ENCODE measurements around the gene LRRC28.

The LRRC28 gene

DNA sequence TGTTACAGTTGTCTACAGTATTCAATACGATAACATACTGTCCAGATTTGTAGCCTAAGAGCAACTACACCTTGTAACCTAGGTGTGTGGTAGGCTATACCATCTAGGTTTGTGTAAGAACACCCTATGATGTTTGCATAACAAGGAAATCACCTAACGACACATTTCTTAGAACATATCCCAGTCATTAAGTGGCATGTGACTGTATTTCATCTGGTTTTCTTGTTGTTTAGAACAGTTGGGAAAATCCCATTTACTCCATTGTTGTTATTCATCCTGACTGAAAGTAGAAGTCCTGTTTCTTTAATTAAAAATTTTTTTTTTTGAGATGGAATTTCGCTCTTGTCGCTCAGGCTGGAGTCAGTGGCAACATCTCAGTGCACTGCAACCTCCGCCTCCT lies 31.3 kb downstream of the LRRC28 start:
- TF ChIP-seq SPI1 (IDR thresholded peaks at IDR 0.05; ENCODE audit: low read depth, low read length), result no peak
- no peak for TF ChIP-seq POLR2AphosphoS5 (IDR thresholded peaks at IDR 0.05; ENCODE audit: low read depth, low read length)
- TF ChIP-seq PAX5 (IDR thresholded peaks at IDR 0.05; ENCODE audit: insufficient read depth, low read length, severe bottlenecking), result no peak
- TF ChIP-seq TAF1 (IDR thresholded peaks at IDR 0.05; ENCODE audit: low read depth, low read length), result no peak
- no peak for TF ChIP-seq POLR2A (IDR thresholded peaks at IDR 0.05; ENCODE audit: low read depth, low read length)
- TF ChIP-seq POU2F2 (IDR thresholded peaks at IDR 0.05; ENCODE audit: low read depth, low read length), result no peak
- no peak for FAIRE-seq
- DNase-seq (ENCODE audit: insufficient read length, low spot score), result no peak

DNA sequence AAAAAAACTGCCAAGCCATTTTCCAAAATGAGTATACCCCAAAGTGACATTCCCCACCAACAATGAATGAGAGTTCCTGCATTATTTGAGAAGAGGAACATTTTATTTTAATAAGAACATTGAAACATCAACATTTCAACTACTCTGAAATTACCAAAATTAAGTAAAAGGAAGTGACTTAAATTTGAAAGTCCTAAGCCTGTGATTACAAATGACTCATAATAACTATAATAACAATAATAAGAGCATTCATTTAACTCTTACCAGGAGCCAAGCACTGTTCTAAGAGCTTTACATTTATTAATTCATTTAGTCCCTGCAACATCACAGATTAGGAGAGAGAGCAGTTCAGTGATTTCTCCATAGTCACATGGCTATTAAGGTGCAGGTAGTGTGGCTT lies 32.4 kb downstream of the LRRC28 start:
- TF ChIP-seq POLR2A (IDR thresholded peaks at IDR 0.05; ENCODE audit: low read depth, low read length) (no peak), PAX5 (IDR thresholded peaks at IDR 0.05; ENCODE audit: insufficient read depth, low read length, severe bottlenecking) (no peak), TAF1 (IDR thresholded peaks at IDR 0.05; ENCODE audit: low read depth, low read length) (no peak), SPI1 (IDR thresholded peaks at IDR 0.05; ENCODE audit: low read depth, low read length) (no peak), POLR2AphosphoS5 (IDR thresholded peaks at IDR 0.05; ENCODE audit: low read depth, low read length) (no peak), POU2F2 (IDR thresholded peaks at IDR 0.05; ENCODE audit: low read depth, low read length) (no peak)
- no peak for DNase-seq (ENCODE audit: insufficient read length, low spot score)
- no peak for FAIRE-seq

- no peak for FAIRE-seq
- no peak for TF ChIP-seq POU2F2 (IDR thresholded peaks at IDR 0.05; ENCODE audit: low read depth, low read length)
- no peak for TF ChIP-seq POLR2A (IDR thresholded peaks at IDR 0.05; ENCODE audit: low read depth, low read length)
- TF ChIP-seq TAF1 (IDR thresholded peaks at IDR 0.05; ENCODE audit: low read depth, low read length), result no peak
- TF ChIP-seq POLR2AphosphoS5 (IDR thresholded peaks at IDR 0.05; ENCODE audit: low read depth, low read length), result no peak
- no peak for TF ChIP-seq SPI1 (IDR thresholded peaks at IDR 0.05; ENCODE audit: low read depth, low read length)
- TF ChIP-seq PAX5 (IDR thresholded peaks at IDR 0.05; ENCODE audit: insufficient read depth, low read length, severe bottlenecking), result no peak
- DNase-seq (ENCODE audit: insufficient read length, low spot score), result no peak
These were observed 40.4 kb downstream of the LRRC28 start for GRCh38 chr15:99291643-99292042.

DNA sequence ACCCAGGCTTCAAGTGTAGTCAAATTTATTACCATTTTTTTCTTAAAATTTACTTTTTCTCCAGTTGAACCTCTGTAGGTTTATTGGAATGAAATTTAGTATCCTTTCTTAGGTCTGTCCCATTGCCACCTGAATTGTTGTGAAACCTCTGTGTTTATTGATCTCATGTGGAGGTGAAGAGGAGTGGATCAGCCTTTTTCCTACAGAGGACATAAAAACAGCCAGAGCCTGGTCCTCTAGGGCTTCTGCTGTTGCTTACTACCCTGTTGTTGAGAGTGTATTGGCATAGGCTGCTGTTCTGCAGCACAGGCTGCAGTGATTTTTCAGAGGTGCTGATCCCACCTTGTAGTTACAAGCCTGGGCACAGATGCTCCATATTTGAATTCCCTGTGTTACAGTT lies 44.6 kb downstream of the LRRC28 start:
- no peak for DNase-seq (ENCODE audit: insufficient read length, low spot score)
- no peak for FAIRE-seq
- TF ChIP-seq POLR2AphosphoS5 (IDR thresholded peaks at IDR 0.05; ENCODE audit: low read depth, low read length) (no peak), TAF1 (IDR thresholded peaks at IDR 0.05; ENCODE audit: low read depth, low read length) (no peak), POU2F2 (IDR thresholded peaks at IDR 0.05; ENCODE audit: low read depth, low read length) (no peak), PAX5 (IDR thresholded peaks at IDR 0.05; ENCODE audit: insufficient read depth, low read length, severe bottlenecking) (no peak), POLR2A (IDR thresholded peaks at IDR 0.05; ENCODE audit: low read depth, low read length) (no peak), SPI1 (IDR thresholded peaks at IDR 0.05; ENCODE audit: low read depth, low read length) (no peak)

DNA sequence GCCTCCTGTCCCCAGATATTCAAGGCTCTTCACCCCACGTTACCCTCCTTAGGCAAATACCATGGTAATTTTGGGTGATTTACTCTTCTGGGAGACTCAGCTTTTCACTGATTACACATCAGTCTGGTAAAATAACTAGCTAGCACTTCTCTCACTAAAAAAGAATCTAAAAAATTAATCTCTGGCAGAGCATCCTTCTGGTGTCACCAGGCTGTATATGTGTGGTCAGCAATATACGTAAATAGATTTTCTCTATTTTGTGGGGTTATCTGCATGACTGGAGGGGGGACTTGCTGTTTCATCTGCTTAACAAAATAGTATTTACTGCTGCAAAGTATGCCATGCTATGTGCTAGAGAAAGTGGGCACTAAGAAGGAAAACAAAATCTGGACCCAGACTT lies 45.1 kb downstream of the LRRC28 start:
- TF ChIP-seq POLR2A (IDR thresholded peaks at IDR 0.05; ENCODE audit: low read depth, low read length), result no peak
- TF ChIP-seq SPI1 (IDR thresholded peaks at IDR 0.05; ENCODE audit: low read depth, low read length), result no peak
- no peak for TF ChIP-seq POU2F2 (IDR thresholded peaks at IDR 0.05; ENCODE audit: low read depth, low read length)
- TF ChIP-seq POLR2AphosphoS5 (IDR thresholded peaks at IDR 0.05; ENCODE audit: low read depth, low read length), result no peak
- no peak for TF ChIP-seq TAF1 (IDR thresholded peaks at IDR 0.05; ENCODE audit: low read depth, low read length)
- TF ChIP-seq PAX5 (IDR thresholded peaks at IDR 0.05; ENCODE audit: insufficient read depth, low read length, severe bottlenecking), result no peak
- no peak for FAIRE-seq
- no peak for DNase-seq (ENCODE audit: insufficient read length, low spot score)

- no peak for FAIRE-seq
These were observed 52.6 kb downstream of the LRRC28 start for GRCh38 chr15:99303907-99304306.

DNA sequence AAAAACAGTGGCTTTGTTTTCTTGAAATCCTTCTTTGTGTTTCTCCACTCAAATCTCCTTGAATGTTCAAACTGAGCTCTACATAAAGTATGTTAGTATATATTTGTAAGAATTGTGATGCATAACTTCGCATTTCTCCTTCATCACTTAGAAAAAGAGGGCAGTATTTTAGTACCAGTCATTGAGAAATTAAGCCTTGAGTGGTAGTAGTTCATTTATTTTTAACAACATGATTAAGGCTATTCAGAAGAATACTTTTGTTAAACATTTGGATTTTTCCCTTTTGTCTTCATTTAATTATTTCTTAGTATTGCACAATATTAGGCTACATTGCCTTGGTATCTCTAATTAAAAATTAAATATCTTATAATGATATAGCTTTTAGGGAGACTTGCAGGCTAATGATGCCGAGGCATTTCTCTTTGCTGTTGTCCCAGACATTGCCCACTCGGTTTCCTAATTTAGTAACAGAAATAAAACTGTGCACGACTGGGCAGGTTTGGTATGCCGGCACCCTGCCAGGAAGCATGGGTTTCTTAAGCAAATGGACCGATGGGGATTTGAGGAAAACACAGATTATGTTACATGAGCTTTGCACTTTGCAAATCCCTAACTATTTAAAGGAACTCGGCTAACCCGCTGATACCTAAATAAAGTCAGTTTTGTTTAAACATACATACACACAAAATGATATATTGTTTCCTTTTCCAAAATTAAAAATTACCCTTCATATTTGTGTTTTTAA lies 54.7 kb downstream of the LRRC28 start:
- no peak for DNase-seq (ENCODE audit: insufficient read length, low spot score)
- no peak for FAIRE-seq

More at GRCh38 chr15:99303907-99304306, 52.6 kb downstream of the LRRC28 start:
- TF ChIP-seq POU2F2 (IDR thresholded peaks at IDR 0.05; ENCODE audit: low read depth, low read length), result no peak
- no peak for TF ChIP-seq POLR2A (IDR thresholded peaks at IDR 0.05; ENCODE audit: low read depth, low read length)
- TF ChIP-seq SPI1 (IDR thresholded peaks at IDR 0.05; ENCODE audit: low read depth, low read length), result no peak
- TF ChIP-seq TAF1 (IDR thresholded peaks at IDR 0.05; ENCODE audit: low read depth, low read length), result no peak
- TF ChIP-seq POLR2AphosphoS5 (IDR thresholded peaks at IDR 0.05; ENCODE audit: low read depth, low read length), result no peak
- TF ChIP-seq PAX5 (IDR thresholded peaks at IDR 0.05; ENCODE audit: insufficient read depth, low read length, severe bottlenecking), result no peak
- no peak for DNase-seq (ENCODE audit: insufficient read length, low spot score)

DNA sequence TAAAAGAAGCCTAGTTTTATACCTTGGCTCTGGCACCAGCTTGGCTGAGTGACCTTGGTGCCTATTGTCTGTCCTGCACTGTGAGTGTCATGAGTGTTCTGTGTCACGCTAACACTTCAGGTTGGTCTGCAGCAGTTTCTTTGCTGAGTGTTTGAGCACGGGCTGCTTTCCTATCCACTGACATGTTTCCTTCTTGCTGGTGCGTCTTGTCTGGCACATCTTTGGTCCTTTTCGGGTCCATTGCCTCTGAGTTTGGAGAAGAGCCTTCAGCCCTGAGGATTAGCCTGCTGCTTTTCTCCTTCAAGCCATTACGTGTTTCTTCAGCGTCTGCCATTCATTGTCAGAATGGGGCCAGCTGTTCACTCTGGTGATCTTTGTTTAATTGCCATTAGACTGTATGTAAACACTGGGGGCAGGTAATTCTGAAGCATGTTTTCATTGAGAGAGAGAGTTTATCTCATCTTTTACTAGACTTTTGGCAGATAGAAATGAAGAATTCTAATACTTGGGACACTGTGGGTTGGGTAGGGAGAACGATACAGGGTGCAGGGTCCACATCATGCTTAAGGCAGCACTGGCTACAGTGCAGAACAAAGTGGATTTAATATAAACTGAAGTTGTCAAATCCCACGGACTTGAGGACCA lies 55.5 kb downstream of the LRRC28 start:
- TF ChIP-seq TAF1 (IDR thresholded peaks at IDR 0.05; ENCODE audit: low read depth, low read length), result no peak
- TF ChIP-seq POLR2A (IDR thresholded peaks at IDR 0.05; ENCODE audit: low read depth, low read length), result no peak
- TF ChIP-seq POU2F2 (IDR thresholded peaks at IDR 0.05; ENCODE audit: low read depth, low read length), result no peak
- TF ChIP-seq POLR2AphosphoS5 (IDR thresholded peaks at IDR 0.05; ENCODE audit: low read depth, low read length), result no peak
- TF ChIP-seq SPI1 (IDR thresholded peaks at IDR 0.05; ENCODE audit: low read depth, low read length), result no peak
- TF ChIP-seq PAX5 (IDR thresholded peaks at IDR 0.05; ENCODE audit: insufficient read depth, low read length, severe bottlenecking), result no peak

More for the DNA sequence above, 54.7 kb downstream of the LRRC28 start:
- no peak for TF ChIP-seq TAF1 (IDR thresholded peaks at IDR 0.05; ENCODE audit: low read depth, low read length)
- TF ChIP-seq SPI1 (IDR thresholded peaks at IDR 0.05; ENCODE audit: low read depth, low read length), result no peak
- no peak for TF ChIP-seq POLR2A (IDR thresholded peaks at IDR 0.05; ENCODE audit: low read depth, low read length)
- no peak for TF ChIP-seq PAX5 (IDR thresholded peaks at IDR 0.05; ENCODE audit: insufficient read depth, low read length, severe bottlenecking)
- no peak for TF ChIP-seq POLR2AphosphoS5 (IDR thresholded peaks at IDR 0.05; ENCODE audit: low read depth, low read length)
- TF ChIP-seq POU2F2 (IDR thresholded peaks at IDR 0.05; ENCODE audit: low read depth, low read length), result no peak

GRCh38 chr15:99307735-99308134 lies 56.5 kb downstream of the LRRC28 start:
- TF ChIP-seq POLR2AphosphoS5 (IDR thresholded peaks at IDR 0.05; ENCODE audit: low read depth, low read length) (no peak), TAF1 (IDR thresholded peaks at IDR 0.05; ENCODE audit: low read depth, low read length) (no peak), POLR2A (IDR thresholded peaks at IDR 0.05; ENCODE audit: low read depth, low read length) (no peak), SPI1 (IDR thresholded peaks at IDR 0.05; ENCODE audit: low read depth, low read length) (no peak), PAX5 (IDR thresholded peaks at IDR 0.05; ENCODE audit: insufficient read depth, low read length, severe bottlenecking) (no peak), POU2F2 (IDR thresholded peaks at IDR 0.05; ENCODE audit: low read depth, low read length) (no peak)
- no peak for DNase-seq (ENCODE audit: insufficient read length, low spot score)
- FAIRE-seq, result no peak

More for the DNA sequence above, 55.5 kb downstream of the LRRC28 start:
- no peak for DNase-seq (ENCODE audit: insufficient read length, low spot score)
- FAIRE-seq, result no peak
